Colonic mucosa (tissue), 4 donors: ENCODE data around the gene GALNT18. TPM values are rescaled to one million over a fixed set of nuclear protein-coding genes. Genes with fewer than 3 reads are reported as not detected.

Experiments
- DNase-seq: peaks from one replicate; pipeline ENCODE4 v3.0.0-alpha.2; 2020
- H3K27ac ChIP-seq: fragments of 200-600 bp; one replicate; pipeline ENCODE4 v1.8.0; 2021
- H3K27me3 ChIP-seq: fragments of 200-600 bp; one replicate; pipeline ENCODE4 v1.8.0; 2021
- H3K36me3 ChIP-seq: fragments of 200-600 bp; one replicate; pipeline ENCODE4 v1.8.0; 2021
- H3K4me1 ChIP-seq: fragments of 200-600 bp; one replicate; pipeline ENCODE4 v1.8.0; 2021; ENCODE audit warnings: mild to moderate bottlenecking
- H3K4me3 ChIP-seq: fragments of 200-600 bp; one replicate; pipeline ENCODE4 v1.8.0; 2021
- H3K9ac ChIP-seq, 2 donors: one replicate each; pipeline ENCODE4 v1.7.0; 2013; ENCODE audit warnings: control low read depth in 2 of 2, low read depth in 2 of 2, low read length in 2 of 2
- H3K9me3 ChIP-seq: fragments of 200-600 bp; one replicate; pipeline ENCODE4 v1.8.0; 2021
- CTCF ChIP-seq: fragments of 200-600 bp; IDR thresholded peaks from one replicate; pipeline ENCODE4 v1.8.0; 2022; ENCODE audit warnings: antibody characterized with exemption, mild to moderate bottlenecking
- intact Hi-C: fragments of 100-400 bp; cut with DNase I; formaldehyde crosslinking; loops from one replicate; pipeline ENCODE4 v1.14.1; 2022
- total RNA-seq, 2 donors: library from RNA; stranded (reverse); fragmentation: NEBNext Ultra II Directional in 1 of 2; extraction: Animal tissue kit (Norgen Biotek cat#: 25700) in 1 of 2; gene quantifications; one replicate each; pipeline ENCODE4 v1.2.1, GENCODE V29; 2021
- donor health status: healthy.
- donor health status: DM: no; HTN: no; CAD: no.
- donor health status: DM: no; HTN: no; CAD: no.

The GALNT18 gene
- total RNA-seq, 2 donors from 2014 or later: 3.6 to 8.3 TPM

- Histone ChIP-seq H3K4me1 (no peaks in the 10 kb centered on the region), H3K9me3 (no peaks in the 10 kb centered on the region), H3K27me3 (peaks cover 5% of the 10 kb centered on the region), H3K4me3 (no peak overlapping the region), H3K27ac (no peak overlapping the region), H3K9ac (no peak overlapping the region), H3K36me3 (no peaks in the 10 kb centered on the region)
- no peak for TF ChIP-seq CTCF
- intact Hi-C loops: no loop called here
- no peak for DNase-seq
These were observed 18.3 kb upstream of the GALNT18 start for GRCh38 chr11:11640152-11640551.

GRCh38 chr11:11636671-11637070 is 14.9 kb upstream of the GALNT18 start:
- H3K36me3 ChIP-seq: no peaks in the 10 kb centered on the region
- no peak overlapping the region for H3K27ac ChIP-seq
- no peak for TF ChIP-seq CTCF
- DNase-seq: no peak
- no peaks in the 10 kb centered on the region for H3K4me1 ChIP-seq
- no peaks in the 10 kb centered on the region for H3K27me3 ChIP-seq
- intact Hi-C loops: no loop called here
- no peaks in the 10 kb centered on the region for H3K9me3 ChIP-seq
- H3K9ac ChIP-seq: no peak overlapping the region
- no peak overlapping the region for H3K4me3 ChIP-seq

- Histone ChIP-seq H3K36me3 (no peaks in the 10 kb centered on the region), H3K9ac (no peak overlapping the region), H3K4me1 (no peaks in the 10 kb centered on the region), H3K9me3 (no peaks in the 10 kb centered on the region), H3K27ac (no peak overlapping the region), H3K4me3 (no peak overlapping the region), H3K27me3 (no peaks in the 10 kb centered on the region)
- TF ChIP-seq CTCF: no peak
- no peak for DNase-seq
- intact Hi-C loops: no loop called here
These were observed 13.6 kb upstream of the GALNT18 start for GRCh38 chr11:11635443-11635842.

GRCh38 chr11:11629368-11629767 is 7.6 kb upstream of the GALNT18 start:
- intact Hi-C loops: no loop called here
- Histone ChIP-seq H3K9ac (no peak overlapping the region), H3K4me3 (no peak overlapping the region), H3K36me3 (no peaks in the 10 kb centered on the region), H3K9me3 (no peaks in the 10 kb centered on the region), H3K4me1 (no peaks in the 10 kb centered on the region), H3K27me3 (no peaks in the 10 kb centered on the region), H3K27ac (no peak overlapping the region)
- TF ChIP-seq CTCF: no peak
- DNase-seq: no peak

GRCh38 chr11:11628651-11629050 is 6.8 kb upstream of the GALNT18 start:
- intact Hi-C loops: no loop called here

More at GRCh38 chr11:11628651-11629050, 6.8 kb upstream of the GALNT18 start:
- Histone ChIP-seq H3K9ac (no peak overlapping the region), H3K27ac (no peak overlapping the region), H3K9me3 (no peaks in the 10 kb centered on the region), H3K4me3 (no peak overlapping the region), H3K27me3 (no peaks in the 10 kb centered on the region), H3K4me1 (no peaks in the 10 kb centered on the region), H3K36me3 (no peaks in the 10 kb centered on the region)
- DNase-seq: no peak
- no peak for TF ChIP-seq CTCF
